Left lung (tissue), 10 donors: ENCODE results near the gene PRDX5. TPM values are rescaled to one million over a fixed set of nuclear protein-coding genes. Genes with fewer than 3 reads are reported as not detected.
"Not testable (repeated sequence)": the region's sequence is repeated elsewhere in the genome, so short reads cannot be mapped to it uniquely, and the experiment has no call there.

Source experiments
- ATAC-seq: fragments of 200-7000 bp; cut with Tn5 transposase; one replicate; pipeline ENCODE4 v1.9.1; 2020; ENCODE audit warnings: moderate library complexity
- DNase-seq, 4 donors: peaks; one replicate each; pipeline ENCODE4 v3.0.0-alpha.2; 2013 to 2020
- H3K27ac ChIP-seq, 2 donors: fragments of 200-600 bp; sonication (generic) in 1 of 2; one replicate each; pipeline versions ENCODE4 v1.5.0 to v1.8.0; 2020 to 2021
- H3K27me3 ChIP-seq, 2 donors: fragments of 200-600 bp; sonication (generic) in 1 of 2; one replicate each; pipeline versions ENCODE4 v1.5.0 to v1.8.0; 2020 to 2021
- H3K36me3 ChIP-seq, 2 donors: fragments of 200-600 bp; sonication (generic) in 1 of 2; one replicate each; pipeline versions ENCODE4 v1.5.0 to v1.8.0; 2020 to 2021
- H3K4me1 ChIP-seq, 2 donors: fragments of 200-600 bp; one replicate each; pipeline ENCODE4 v1.8.0; 2021
- H3K4me3 ChIP-seq, 2 donors: fragments of 200-600 bp; sonication (generic) in 1 of 2; one replicate each; pipeline versions ENCODE4 v1.5.0 to v1.8.0; 2020 to 2021; ENCODE audit warnings: mild to moderate bottlenecking in 1 of 2
- H3K9me3 ChIP-seq, 2 donors: fragments of 200-600 bp; sonication (generic) in 1 of 2; one replicate each; pipeline versions ENCODE4 v1.5.0 to v1.8.0; 2020 to 2021
- CTCF ChIP-seq, 2 donors: fragments of 200-600 bp; sonication (generic) in 1 of 2; IDR thresholded peaks; one replicate each; pipeline versions ENCODE4 v1.5.0 to v1.8.0; 2021; ENCODE audit warnings: antibody characterized with exemption in 2 of 2
- intact Hi-C, 2 donors: fragments of 100-400 bp; cut with DNase I; formaldehyde crosslinking; loops; one replicate each; pipeline versions ENCODE4 v1.11.2 to v1.14.2; 2022
- polyA plus RNA-seq, 6 donors: library from polyadenylated mRNA; unstranded; fragments of 120-200 nt; gene quantifications; one replicate each; pipeline ENCODE4 v1.2.1, GENCODE V29; 2013; ENCODE audit not compliant: insufficient read length in 6 of 6
- total RNA-seq, 2 donors: library from RNA; stranded (reverse); fragmentation: NEBNext Ultra II Directional; extraction: Animal tissue kit (Norgen Biotek cat#: 25700); gene quantifications; one replicate each; pipeline ENCODE4 v1.2.1, GENCODE V29; 2021
- donor health status: DM: no; HTN: yes; CAD: no.
- donor health status: DM: no; HTN: no; CAD: no.

Gene PRDX5
- total and polyA plus RNA-seq, 8 donors, result 150 to 209 (median 177) TPM

- intact Hi-C loops, result no loop called here
- ATAC-seq, result no peak
- peak in 1 of 4 donors; percentile 81 for DNase-seq
- H3K27me3 ChIP-seq, result no peaks in the 10 kb centered on the region
- H3K9me3 ChIP-seq, result no peaks in the 10 kb centered on the region
- H3K36me3 ChIP-seq, result peaks cover 0 to 27% of the 10 kb centered on the region in 2 donors
- H3K4me1 ChIP-seq, result peaks cover 14 to 32% of the 10 kb centered on the region in 2 donors
- H3K4me3 ChIP-seq, result peak overlapping the region; percentile 56 to 85
- peak overlapping the region in 1 of 2 donors; percentile 95 for H3K27ac ChIP-seq
- TF ChIP-seq CTCF (IDR thresholded peaks at IDR 0.05), result no peak
Measured at GRCh38 chr11:64306876-64307622, 10.9 kb upstream of the PRDX5 start.

GRCh38 chr11:64307795-64308194 is 10.1 kb upstream of the PRDX5 start:
- H3K4me3 ChIP-seq, DNase-seq, H3K9me3 ChIP-seq, H3K27me3 ChIP-seq, intact Hi-C loops, H3K27ac ChIP-seq, ATAC-seq: not testable (repeated sequence)
- H3K4me1 ChIP-seq, result peaks cover 14 to 36% of the 10 kb centered on the region in 2 donors
- peaks cover 0 to 34% of the 10 kb centered on the region in 2 donors for H3K36me3 ChIP-seq

GRCh38 chr11:64312947-64313346 is 5.0 kb upstream of the PRDX5 start:
- Histone ChIP-seq H3K4me3 (no peak overlapping the region), H3K27me3 (no peaks in the 10 kb centered on the region), H3K36me3 (peaks cover 0 to 65% of the 10 kb centered on the region in 2 donors), H3K4me1 (peaks cover 0 to 29% of the 10 kb centered on the region in 2 donors), H3K9me3 (no peaks in the 10 kb centered on the region), H3K27ac (no peak overlapping the region)
- ATAC-seq (no peak), DNase-seq (no peak)
- TF ChIP-seq CTCF (IDR thresholded peaks at IDR 0.05), result no peak
- intact Hi-C loops, result no loop called here

DNA sequence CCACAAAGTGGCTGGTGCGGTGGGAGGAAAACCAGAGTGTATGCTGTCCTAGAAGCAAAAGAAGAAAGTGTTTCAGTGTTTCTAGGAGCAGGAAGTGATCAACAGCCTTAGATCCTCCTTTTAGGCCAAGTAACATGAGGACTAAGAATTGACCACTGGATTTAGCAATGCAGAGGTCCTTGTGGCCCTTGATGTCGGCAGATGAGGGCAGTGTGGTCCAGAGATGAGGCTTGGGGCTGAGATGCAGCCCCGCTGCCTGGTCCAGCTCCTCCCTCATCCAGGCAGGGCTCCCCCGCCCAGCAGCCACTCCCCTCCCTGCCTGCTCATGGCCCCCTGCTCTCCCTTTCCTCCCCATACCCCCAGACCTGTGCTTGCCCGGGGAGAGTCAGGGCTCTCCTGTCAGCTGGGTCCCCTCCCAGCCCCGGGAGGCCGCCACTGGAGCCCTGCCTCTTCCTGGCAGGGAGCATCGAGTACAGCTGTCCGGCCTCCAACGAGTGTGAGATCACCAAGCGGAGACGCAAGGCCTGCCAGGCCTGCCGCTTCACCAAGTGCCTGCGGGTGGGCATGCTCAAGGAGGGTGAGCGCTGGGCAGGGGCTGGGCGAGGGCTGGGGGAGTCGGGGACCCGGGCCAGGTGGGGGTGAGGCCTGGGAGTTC is 4.3 kb upstream of the PRDX5 start:
- Histone ChIP-seq H3K27ac (peak overlapping the region; percentile 7 to 37), H3K4me3 (no peak overlapping the region), H3K4me1 (peaks cover 0 to 30% of the 10 kb centered on the region in 2 donors), H3K9me3 (no peaks in the 10 kb centered on the region), H3K27me3 (no peaks in the 10 kb centered on the region), H3K36me3 (peaks cover 0 to 59% of the 10 kb centered on the region in 2 donors)
- DNase-seq (peak in 2 of 4 donors; percentile 42 to 78), ATAC-seq (no peak)
- no peak for TF ChIP-seq CTCF (IDR thresholded peaks at IDR 0.05)
- intact Hi-C loops, result no loop called here

- Histone ChIP-seq H3K4me3 (no peak overlapping the region), H3K4me1 (peaks cover 5 to 37% of the 10 kb centered on the region in 2 donors), H3K27me3 (no peaks in the 10 kb centered on the region), H3K9me3 (no peaks in the 10 kb centered on the region), H3K27ac (peak overlapping the region in 1 of 2 donors; percentile 37), H3K36me3 (peaks cover 0 to 53% of the 10 kb centered on the region in 2 donors)
- intact Hi-C loops, result no loop called here
- ATAC-seq (no peak), DNase-seq (no peak)
- no peak for TF ChIP-seq CTCF (IDR thresholded peaks at IDR 0.05)
Measured at GRCh38 chr11:64314146-64314804, 3.6 kb upstream of the PRDX5 start.
